Fibroblast of lung (primary cell): ENCODE results near the gene MRPL45. TPM values are rescaled to one million over a fixed set of nuclear protein-coding genes. Genes with fewer than 3 reads are reported as not detected.
A peak's percentile ranks its signal among the peaks of the same experiment; 100 is the strongest.
"Not testable (repeated sequence)": the region's sequence is repeated elsewhere in the genome, so short reads cannot be mapped to it uniquely, and the experiment has no call there.

Experiments
- DNase-seq, 2 donors: peaks; one replicate each; pipeline versions ENCODE4 v3.0.0 to v3.0.0-alpha.2; 2010; ENCODE audit warnings: low read depth in 2 of 2
- H2AFZ ChIP-seq: 2 replicates; pipeline ENCODE4 v1.5.1; 2012; ENCODE audit warnings: low read length, control low read depth, inconsistent platforms
- H3K27ac ChIP-seq: 2 replicates; pipeline ENCODE4 v1.5.1; 2011; ENCODE audit warnings: low read length, control low read depth; ENCODE audit not compliant: insufficient read depth
- H3K27me3 ChIP-seq: 2 replicates; pipeline ENCODE4 v1.5.1; 2011; ENCODE audit warnings: mild to moderate bottlenecking, low read length; ENCODE audit not compliant: control insufficient read depth, insufficient read depth
- H3K36me3 ChIP-seq: 2 replicates; pipeline ENCODE4 v1.5.1; 2011; ENCODE audit warnings: low read length; ENCODE audit not compliant: control insufficient read depth, insufficient read depth
- H3K4me1 ChIP-seq: 2 replicates; pipeline ENCODE4 v1.5.1; 2011; ENCODE audit warnings: low read length; ENCODE audit not compliant: control insufficient read depth, insufficient read depth; ENCODE audit errors: extremely low read depth
- H3K4me2 ChIP-seq: 2 replicates; pipeline ENCODE4 v1.5.1; 2011; ENCODE audit warnings: low read length, control low read depth; ENCODE audit not compliant: insufficient read depth; ENCODE audit errors: extremely low read depth
- H3K4me3 ChIP-seq, 4 experiments: fragments of 200-600 bp in 1 of 4; sonication (generic) in 1 of 4; replicated peaks in 1 of 4; 2 replicates each; pipeline ENCODE4 v1.5.1; 2011 to 2016; ENCODE audit warnings: low read length in 4 of 4, low read depth in 3 of 4, mild to moderate bottlenecking in 3 of 4, control low read depth in 2 of 4, inconsistent platforms in 1 of 4, mixed read lengths in 1 of 4; ENCODE audit not compliant: insufficient read depth in 1 of 4; ENCODE audit errors: control extremely low read depth in 1 of 4
- H3K79me2 ChIP-seq: 2 replicates; pipeline ENCODE4 v1.5.1; 2012; ENCODE audit warnings: mild to moderate bottlenecking, low read length, inconsistent platforms; ENCODE audit not compliant: control insufficient read depth, insufficient read depth
- H3K9ac ChIP-seq: 2 replicates; pipeline ENCODE4 v1.5.1; 2011; ENCODE audit warnings: mild to moderate bottlenecking, low read length, control low read depth; ENCODE audit not compliant: insufficient read depth
- H3K9me3 ChIP-seq: 2 replicates; pipeline ENCODE4 v1.5.1; 2012; ENCODE audit warnings: low read depth, low read length; ENCODE audit not compliant: control insufficient read depth, insufficient read depth
- H4K20me1 ChIP-seq: 2 replicates; pipeline ENCODE4 v1.5.1; 2011; ENCODE audit warnings: low read length; ENCODE audit not compliant: control insufficient read depth, insufficient read depth; ENCODE audit errors: extremely low read depth
- polyA plus RNA-seq, 2 donors: library from polyadenylated mRNA; depleted of rRNA in 1 of 2; stranded (reverse) in 1 of 2; unstranded in 1 of 2; fragments of >200 nt; gene quantifications; 2 replicates each; pipeline ENCODE4 v1.2.1, GENCODE V29; 2011 to 2012; ENCODE audit warnings: missing spikeins in 1 of 2
- total RNA-seq: library from RNA; depleted of rRNA; stranded (reverse); fragments of >200 nt; gene quantifications from 2 replicates; pipeline ENCODE4 v1.2.1, GENCODE V29; 2014

The MRPL45 gene
- total and polyA plus RNA-seq, 2 donors (not counting 1 experiment from before 2014, with no cell fraction given): 34.7 to 56.1 TPM

- H3K27ac ChIP-seq, H3K79me2 ChIP-seq, H3K9me3 ChIP-seq, H3K4me1 ChIP-seq, H3K27me3 ChIP-seq, H3K36me3 ChIP-seq, H3K9ac ChIP-seq, H3K4me2 ChIP-seq, H4K20me1 ChIP-seq, H2AFZ ChIP-seq, DNase-seq, H3K4me3 ChIP-seq: not testable (repeated sequence)
These were observed 28.8 kb upstream of the MRPL45 start for GRCh38 chr17:38268138-38268537.

DNA sequence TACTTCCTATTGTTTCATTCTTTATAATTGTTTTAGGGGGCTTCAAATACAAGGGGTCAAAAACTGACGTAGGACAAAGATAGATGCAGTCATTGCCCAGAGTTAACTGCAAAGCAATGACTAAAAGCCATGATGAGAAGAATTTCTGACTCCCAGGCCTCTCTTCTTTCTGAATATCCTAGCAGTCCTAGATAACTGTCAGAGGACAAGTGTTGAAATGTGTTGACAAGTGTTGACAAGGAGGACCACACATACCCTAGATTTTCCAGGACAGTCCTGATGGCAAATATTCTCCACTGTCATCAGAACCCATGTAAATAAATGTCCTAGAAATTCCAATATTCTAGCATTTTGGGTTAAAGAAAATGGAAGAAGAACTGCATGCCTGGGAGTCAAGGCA lies 27.9 kb upstream of the MRPL45 start:
- H3K27me3 ChIP-seq, H3K4me2 ChIP-seq, H3K9me3 ChIP-seq, H3K79me2 ChIP-seq, DNase-seq, H4K20me1 ChIP-seq, H3K4me1 ChIP-seq, H3K4me3 ChIP-seq, H3K27ac ChIP-seq, H3K36me3 ChIP-seq, H2AFZ ChIP-seq, H3K9ac ChIP-seq: not testable (repeated sequence)

DNA sequence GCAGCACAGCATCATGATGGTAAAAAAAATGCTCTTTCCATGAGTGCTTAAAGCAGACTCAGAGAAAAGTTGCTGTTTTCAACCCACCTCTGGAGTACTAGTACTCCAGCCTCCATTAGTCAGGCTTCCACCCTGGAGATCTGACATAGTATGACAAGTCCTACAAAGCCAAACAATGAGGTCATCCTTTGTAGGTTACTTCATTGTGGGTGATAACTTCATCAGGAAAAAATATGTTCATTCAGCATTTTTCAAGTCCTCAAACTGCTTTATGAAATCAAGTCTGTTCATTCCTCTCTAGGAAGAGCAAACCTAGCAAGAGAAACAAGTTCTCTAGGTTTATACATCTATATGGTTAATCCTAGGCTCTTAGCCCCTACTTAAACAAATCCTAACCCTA lies 27.4 kb upstream of the MRPL45 start:
- not testable (repeated sequence) for H3K9ac ChIP-seq, H2AFZ ChIP-seq, H3K27me3 ChIP-seq, H3K9me3 ChIP-seq, H4K20me1 ChIP-seq, H3K79me2 ChIP-seq, H3K36me3 ChIP-seq, H3K4me3 ChIP-seq, H3K4me2 ChIP-seq, H3K4me1 ChIP-seq, H3K27ac ChIP-seq
- DNase-seq: peak; percentile 35 to 53

DNA sequence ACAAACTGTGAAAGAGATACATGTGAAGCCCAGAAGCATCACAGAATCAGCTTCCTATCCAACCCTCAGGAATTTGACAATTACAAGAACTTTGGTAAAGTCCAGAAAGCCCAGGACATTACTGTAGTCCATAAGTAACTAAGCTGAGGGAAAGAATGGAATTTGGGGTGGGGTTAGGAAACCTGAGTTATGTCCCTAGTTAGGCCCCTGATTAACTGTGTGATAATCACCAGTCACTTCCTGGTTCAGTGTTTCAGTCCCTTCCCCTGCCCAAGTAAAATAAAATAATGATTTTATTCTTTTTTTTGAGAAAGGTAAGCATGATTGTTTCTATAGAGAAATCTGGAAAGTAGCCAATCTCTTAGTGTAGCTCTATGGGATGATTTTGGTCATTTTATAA lies 11.0 kb upstream of the MRPL45 start:
- peak in 1 of 2 donors; percentile 31 for DNase-seq
- not testable (repeated sequence) for H3K36me3 ChIP-seq, H3K4me3 ChIP-seq, H4K20me1 ChIP-seq, H3K27me3 ChIP-seq, H3K9me3 ChIP-seq, H2AFZ ChIP-seq, H3K4me1 ChIP-seq, H3K9ac ChIP-seq, H3K79me2 ChIP-seq, H3K4me2 ChIP-seq, H3K27ac ChIP-seq

GRCh38 chr17:38286501-38287091 lies 10.4 kb upstream of the MRPL45 start:
- DNase-seq: peak; percentile 74 to 86
- not testable (repeated sequence) for H3K27me3 ChIP-seq, H3K9me3 ChIP-seq, H3K4me1 ChIP-seq, H3K36me3 ChIP-seq, H3K79me2 ChIP-seq, H3K9ac ChIP-seq, H2AFZ ChIP-seq, H4K20me1 ChIP-seq
- peak overlapping the region in 1 of 4 experiments; percentile 28 for H3K4me3 ChIP-seq
- peak overlapping the region; percentile 17 for H3K27ac ChIP-seq
- H3K4me2 ChIP-seq: peak overlapping the region; percentile 28
